ENCODE measurements around the gene PLEKHA5.

The PLEKHA5 gene

GRCh38 chr12:19130224-19131024 is 891 bp downstream of the PLEKHA5 start:
- no peak for DNase-seq (ENCODE audit: low read depth in 2 of 2)

- no peak for DNase-seq (ENCODE audit: low read depth in 2 of 2)
Measured at GRCh38 chr12:19131025-19131444, 1.5 kb downstream of the PLEKHA5 start.

- no peak for DNase-seq (ENCODE audit: low read depth in 2 of 2)
Measured at GRCh38 chr12:19138551-19138950, 9.0 kb downstream of the PLEKHA5 start.

- DNase-seq (ENCODE audit: low read depth in 2 of 2): no peak
Measured at GRCh38 chr12:19138956-19139355, 9.4 kb downstream of the PLEKHA5 start.

DNA sequence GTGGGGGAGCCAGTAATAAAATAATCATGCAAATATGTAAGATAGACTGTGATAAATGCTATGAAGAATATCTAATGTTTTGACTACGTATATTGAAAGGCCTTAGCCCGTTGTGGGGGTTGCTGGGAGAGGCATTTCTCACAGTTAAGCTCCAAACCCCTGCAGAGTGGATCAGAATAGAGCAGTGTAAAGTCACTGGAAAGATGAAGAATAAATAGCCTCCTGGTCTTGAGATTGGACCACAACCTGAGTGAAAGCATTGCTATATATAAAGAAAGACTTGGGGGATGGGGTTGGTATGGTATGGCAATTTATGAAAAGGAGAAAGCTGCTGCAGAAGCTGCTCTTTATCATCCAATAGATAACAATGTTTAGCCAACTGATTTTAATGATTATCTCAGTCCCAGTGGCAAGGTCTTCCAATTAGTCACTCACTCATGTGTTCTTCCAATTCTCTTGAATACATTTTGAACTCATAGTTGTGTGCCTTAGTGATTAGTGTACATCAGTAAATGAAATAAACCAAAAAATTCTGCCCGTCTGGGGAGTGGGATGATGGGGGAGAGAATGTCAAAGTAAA is 10.2 kb downstream of the PLEKHA5 start:
- no peak for DNase-seq (ENCODE audit: low read depth in 2 of 2)

GRCh38 chr12:19140381-19141236 is 11.1 kb downstream of the PLEKHA5 start:
- no peak for DNase-seq (ENCODE audit: low read depth in 2 of 2)

DNA sequence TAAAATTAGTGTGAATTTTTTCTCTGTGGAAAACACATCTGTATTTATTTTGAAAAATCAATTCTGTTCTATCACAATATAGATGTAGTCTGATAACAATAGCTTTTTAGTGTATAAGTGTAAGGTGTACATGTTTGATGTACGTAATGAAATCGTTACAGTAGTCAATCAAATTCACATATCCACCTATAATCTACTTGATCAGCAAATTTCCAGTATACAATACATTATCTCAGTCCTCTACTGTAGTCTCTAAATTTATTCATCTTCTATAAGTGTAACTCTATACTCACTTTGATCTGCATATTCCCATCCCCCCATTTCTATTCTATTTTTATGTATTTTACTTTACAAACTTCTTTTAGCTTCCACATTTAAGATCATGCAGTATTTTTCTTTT is 13.0 kb downstream of the PLEKHA5 start:
- DNase-seq (ENCODE audit: low read depth in 2 of 2): no peak

DNA sequence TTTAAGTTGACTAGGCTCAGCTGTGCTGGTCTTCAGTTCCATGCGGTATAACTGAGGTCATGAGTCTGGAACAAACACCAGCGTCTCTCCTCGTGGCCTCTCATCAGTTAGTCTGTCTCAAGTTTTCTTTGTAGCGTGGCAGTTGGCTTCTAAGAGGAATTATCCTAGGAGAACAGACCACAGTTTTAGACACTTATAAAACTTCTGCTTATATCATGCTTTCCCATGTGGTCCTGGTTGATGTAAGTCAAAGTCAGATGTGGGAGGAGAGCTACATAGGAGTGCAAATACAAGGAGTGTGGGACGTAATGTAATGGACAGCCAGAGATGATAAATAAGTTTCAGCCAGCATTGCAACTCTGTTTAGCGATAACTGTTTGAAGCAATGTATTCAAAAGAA is 14.8 kb downstream of the PLEKHA5 start:
- no peak for DNase-seq (ENCODE audit: low read depth in 2 of 2)

DNA sequence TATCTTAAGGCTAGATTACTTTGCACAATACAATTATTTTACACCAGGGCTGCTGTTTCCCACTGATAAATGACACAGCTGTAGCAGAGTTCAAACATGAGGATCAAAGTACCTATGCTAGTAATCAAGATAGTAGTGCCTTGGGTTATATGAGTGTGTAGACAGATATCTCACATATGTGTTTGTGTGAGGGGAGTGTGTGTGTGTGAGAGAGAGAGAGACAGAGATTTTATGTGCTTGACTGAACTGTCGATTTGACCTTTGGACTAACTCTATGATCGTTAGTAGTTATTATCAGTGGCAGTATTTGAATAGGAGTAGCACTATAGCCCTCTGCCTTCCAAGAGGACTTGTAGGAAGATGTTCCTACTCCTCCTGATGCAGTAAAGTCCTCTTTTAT is 15.5 kb downstream of the PLEKHA5 start:
- no peak for DNase-seq (ENCODE audit: low read depth in 2 of 2)

DNA sequence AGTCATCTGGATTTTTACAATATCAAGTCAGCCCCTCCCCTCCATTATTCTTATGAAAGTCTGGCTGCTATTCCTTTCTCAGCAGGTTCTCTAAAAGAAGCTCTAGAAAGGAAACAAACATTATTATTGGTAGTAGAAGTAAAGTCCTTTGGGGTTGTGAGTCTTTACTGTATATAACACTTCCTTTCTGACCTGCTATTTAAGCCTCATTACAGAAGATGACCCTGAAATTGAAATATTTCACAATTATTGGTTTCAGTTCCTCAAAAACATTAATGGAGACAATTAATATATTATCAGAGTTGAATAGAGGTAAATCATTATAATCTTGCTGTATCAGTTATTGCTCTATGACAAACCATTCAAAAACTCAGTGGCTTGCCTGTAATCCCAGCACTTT is 19.3 kb downstream of the PLEKHA5 start:
- DNase-seq (ENCODE audit: low read depth in 2 of 2): no peak

DNA sequence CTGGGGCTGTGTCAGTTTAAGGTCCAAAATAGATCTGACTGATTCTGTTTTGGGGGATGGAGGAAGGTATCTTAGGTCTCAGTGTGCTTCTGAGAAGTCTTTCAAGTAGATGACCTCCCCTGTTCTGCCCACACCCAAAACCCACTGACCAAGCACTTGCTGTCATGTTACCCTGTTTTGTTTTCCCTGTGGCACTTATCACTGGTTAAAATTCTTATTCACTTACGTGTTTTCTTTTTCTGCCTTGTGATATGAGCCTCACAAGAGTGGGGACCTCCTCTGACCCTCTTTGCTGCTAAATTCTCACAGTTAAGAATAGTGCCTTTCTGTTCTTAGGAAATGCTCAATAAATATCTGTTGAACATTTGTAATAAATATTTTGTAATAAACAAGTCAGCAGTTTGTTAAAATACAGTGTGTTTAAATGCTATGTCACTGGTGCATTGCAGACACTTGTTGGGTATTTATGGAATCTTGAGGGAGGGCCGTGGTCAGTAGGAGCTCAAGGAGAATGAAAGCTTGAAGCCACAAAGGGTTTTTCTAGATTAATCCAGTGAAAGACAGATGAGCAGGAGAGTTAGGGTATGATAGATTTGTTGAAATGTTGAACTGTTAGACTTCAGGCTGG is 20.9 kb downstream of the PLEKHA5 start:
- no peak for DNase-seq (ENCODE audit: low read depth in 2 of 2)

DNA sequence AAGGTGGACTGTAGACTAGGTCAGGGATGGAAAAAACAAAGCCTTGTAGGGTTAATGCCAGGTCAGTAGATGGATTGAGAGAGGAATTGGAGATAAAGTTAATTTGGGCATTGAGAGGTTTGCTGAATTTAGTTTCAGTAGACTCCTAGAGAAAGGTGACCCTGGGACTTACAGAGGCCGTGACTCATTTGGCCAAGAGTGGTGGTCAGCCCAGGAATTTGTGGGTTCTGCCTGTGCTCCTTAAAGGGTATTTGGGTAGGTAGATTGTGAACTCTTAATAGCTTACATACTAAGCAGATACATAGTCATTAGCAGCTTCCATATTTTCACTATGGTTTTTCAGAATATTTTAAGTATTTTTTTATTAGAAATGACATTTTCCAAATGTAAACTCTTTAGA is 21.8 kb downstream of the PLEKHA5 start:
- no peak for DNase-seq (ENCODE audit: low read depth in 2 of 2)

GRCh38 chr12:19153396-19153795 is 23.9 kb downstream of the PLEKHA5 start:
- DNase-seq (ENCODE audit: low read depth in 2 of 2): no peak

DNA sequence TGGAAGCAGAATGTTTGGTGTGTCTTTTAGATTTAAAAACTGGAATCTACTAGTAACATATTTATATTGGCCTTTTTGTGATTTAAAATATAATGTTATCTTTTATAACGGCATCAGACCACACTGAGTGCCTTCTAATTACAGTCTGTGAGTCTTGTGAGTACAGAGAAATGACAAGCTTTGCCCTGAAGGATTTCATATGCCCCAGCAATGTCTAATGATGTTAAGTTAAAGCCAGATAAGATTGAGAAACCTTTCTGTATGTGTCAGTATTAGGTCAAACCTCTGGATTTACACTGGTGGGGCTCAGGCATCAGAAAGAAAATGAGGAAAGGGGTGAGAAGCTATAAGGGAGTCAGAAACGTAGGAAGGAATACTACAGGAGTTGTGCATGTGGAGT is 25.2 kb downstream of the PLEKHA5 start:
- DNase-seq (ENCODE audit: low read depth in 2 of 2): no peak

- DNase-seq (ENCODE audit: low read depth in 2 of 2): no peak
Measured at GRCh38 chr12:19155981-19156734, 26.6 kb downstream of the PLEKHA5 start.

DNA sequence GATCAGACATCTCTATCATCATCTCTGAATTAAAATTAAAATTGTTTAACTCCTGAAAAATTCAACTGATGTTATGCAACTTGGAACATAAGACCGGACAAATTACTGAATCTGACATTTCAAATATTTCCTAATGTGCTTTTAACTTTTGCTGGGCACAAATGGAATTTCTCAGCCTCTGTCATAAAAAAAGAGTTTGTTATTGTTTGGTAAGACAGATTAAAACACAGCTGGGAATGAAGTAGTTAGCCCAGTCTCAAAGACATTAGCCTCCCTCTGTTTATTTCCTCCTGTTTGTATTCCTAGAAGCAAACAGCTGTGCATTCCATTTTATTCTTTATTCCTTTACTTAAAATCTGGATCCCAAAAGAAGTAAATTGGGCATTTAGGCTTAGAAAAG is 29.4 kb downstream of the PLEKHA5 start:
- no peak for DNase-seq (ENCODE audit: low read depth in 2 of 2)

- no peak for DNase-seq (ENCODE audit: low read depth in 2 of 2)
Measured at GRCh38 chr12:19161216-19161615, 31.7 kb downstream of the PLEKHA5 start.

GRCh38 chr12:19165451-19165850 is 35.9 kb downstream of the PLEKHA5 start:
- no peak for DNase-seq (ENCODE audit: low read depth in 2 of 2)

GRCh38 chr12:19166387-19166786 is 36.9 kb downstream of the PLEKHA5 start:
- no peak for DNase-seq (ENCODE audit: low read depth in 2 of 2)

GRCh38 chr12:19166956-19167355 is 37.4 kb downstream of the PLEKHA5 start:
- DNase-seq (ENCODE audit: low read depth in 2 of 2): no peak

DNA sequence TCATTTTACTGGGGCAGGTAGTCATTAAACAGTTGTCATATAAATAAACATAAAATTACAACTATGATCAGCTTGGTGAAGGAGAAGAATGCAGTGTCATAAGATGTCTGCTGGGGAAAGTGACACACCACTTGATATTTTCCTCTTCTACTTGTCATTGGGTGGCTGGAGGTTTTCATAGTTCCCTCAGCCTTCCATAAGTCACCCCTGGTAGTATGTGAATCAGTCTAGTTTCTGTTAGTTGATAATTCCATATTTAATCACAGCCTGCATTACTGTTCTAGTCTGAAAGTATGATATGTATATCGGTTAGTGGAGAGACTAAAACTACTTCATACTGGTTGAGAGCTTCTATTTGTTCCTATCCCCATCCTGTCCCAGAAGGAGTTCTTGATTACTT is 38.2 kb downstream of the PLEKHA5 start:
- no peak for DNase-seq (ENCODE audit: low read depth in 2 of 2)
